Stimulated activated CD4-positive, alpha-beta T cell treated with anti-CD3 and anti-CD28 coated beads, Interleukin-12 subunit alpha, Interleukin-12 subunit beta, amount 100 ng/mL, for 48 hours (primary cell): ENCODE results near the gene SCAPER.
A peak's percentile ranks its signal among the peaks of the same experiment; 100 is the strongest.
"Not testable (repeated sequence)": the region's sequence is repeated elsewhere in the genome, so short reads cannot be mapped to it uniquely, and the experiment has no call there.

ENCODE experiments used
- DNase-seq, 3 donors: peaks; one replicate each; pipeline ENCODE4 v3.0.0-alpha.2; 2020; ENCODE audit warnings: low read depth in 2 of 3, low spot score in 1 of 3

SCAPER gene

GRCh38 chr15:76328106-76328696 is 576.9 kb downstream of the SCAPER start:
- DNase-seq: no peak

GRCh38 chr15:76327191-76328105 is 577.7 kb downstream of the SCAPER start:
- DNase-seq: no peak

GRCh38 chr15:76325704-76326103 is 579.4 kb downstream of the SCAPER start:
- DNase-seq: no peak

GRCh38 chr15:76324066-76324465 is 581.1 kb downstream of the SCAPER start:
- DNase-seq: no peak

GRCh38 chr15:76321602-76322001 is 583.5 kb downstream of the SCAPER start:
- DNase-seq: no peak

- no peak for DNase-seq
These were observed 584.0 kb downstream of the SCAPER start for GRCh38 chr15:76321171-76321570.

- no peak for DNase-seq
These were observed 585.1 kb downstream of the SCAPER start for GRCh38 chr15:76320012-76320411.

GRCh38 chr15:76313731-76314130 is 591.4 kb downstream of the SCAPER start:
- no peak for DNase-seq

GRCh38 chr15:76313175-76313567 is 592.0 kb downstream of the SCAPER start:
- not testable (repeated sequence) for DNase-seq

GRCh38 chr15:76312540-76313174 is 592.5 kb downstream of the SCAPER start:
- DNase-seq: no peak

GRCh38 chr15:76311100-76311953 is 593.8 kb downstream of the SCAPER start, which contains the start of gene ETFA:
ETFA (minus strand) TSS chr15:76311469; CDS start chr15:76311388, 81 bp downstream.
- peak; percentile 90 to 92 (median 91) for DNase-seq

- DNase-seq: peak in 1 of 3 donors; percentile 6
These were observed 594.6 kb downstream of the SCAPER start for GRCh38 chr15:76310475-76311099.

- no peak for DNase-seq
These were observed 595.4 kb downstream of the SCAPER start for GRCh38 chr15:76309601-76310330.

GRCh38 chr15:76303909-76304308 is 601.2 kb downstream of the SCAPER start:
- DNase-seq: no peak

GRCh38 chr15:76299786-76300185 is 605.4 kb downstream of the SCAPER start:
- no peak for DNase-seq

- no peak for DNase-seq
These were observed 606.2 kb downstream of the SCAPER start for GRCh38 chr15:76298986-76299385.

- DNase-seq: not testable (repeated sequence)
These were observed 607.2 kb downstream of the SCAPER start for GRCh38 chr15:76297951-76298350.
